IMR-90 (cell line): Measurements from ENCODE around the gene TNFRSF11A. TPM values are rescaled to one million over a fixed set of nuclear protein-coding genes. Genes with fewer than 3 reads are reported as not detected.

Source experiments
- ATAC-seq: fragments of 200-7000 bp; cut with Tn5 transposase; 2 replicates; pipeline ENCODE4 v1.9.1; 2020; ENCODE audit warnings: low read depth, mild to moderate bottlenecking, moderate library complexity
- BruUV-seq: library from RNA; stranded (reverse); fragments of 400-500 nt; replicated peaks from 2 replicates; lab custom pipeline; 2021; lab: Mats Ljungman, UMichigan
- CTCF ChIA-PET: fragments of 300-600 bp; formaldehyde crosslinking; extraction: SDS; loops from one replicate; lab custom pipeline; 2021; ENCODE audit warnings: antibody characterized with exemption; lab: Yijun Ruan, JAX
- POLR2A ChIA-PET: fragments of 300-600 bp; sonication (Branson Sonifier 250); formaldehyde crosslinking; loops from one replicate; lab custom pipeline; 2022; ENCODE audit warnings: antibody characterized with exemption; ENCODE audit not compliant: unreplicated experiment; lab: Charles Lee
- DNase-seq: peaks from one replicate; pipeline ENCODE4 v3.0.0; 2013
- H2AFZ ChIP-seq: replicated peaks from 2 replicates; pipeline ENCODE3; 2013; ENCODE audit warnings: low read length, mild to moderate bottlenecking; ENCODE audit not compliant: poor library complexity
- H2AK5ac ChIP-seq: 2 replicates; pipeline ENCODE4 v1.6.1; 2013; ENCODE audit warnings: low read depth, low read length, inconsistent platforms
- H2AK9ac ChIP-seq: replicated peaks from 2 replicates; pipeline ENCODE3; 2013; ENCODE audit warnings: mild to moderate bottlenecking, low read depth, low read length, moderate library complexity; ENCODE audit not compliant: poor library complexity
- H2BK120ac ChIP-seq: 2 replicates; pipeline ENCODE4 v1.6.1; 2013; ENCODE audit warnings: low read depth, low read length, inconsistent platforms
- H2BK15ac ChIP-seq: 3 replicates; pipeline ENCODE4 v1.6.1; 2013; ENCODE audit warnings: low read depth, low read length, inconsistent platforms
- H2BK20ac ChIP-seq: 2 replicates; pipeline ENCODE4 v1.6.1; 2013; ENCODE audit warnings: low read depth, mild to moderate bottlenecking, inconsistent platforms, low read length, moderate library complexity
- H2BK5ac ChIP-seq: 2 replicates; pipeline ENCODE4 v1.6.1; 2013; ENCODE audit warnings: mild to moderate bottlenecking, low read depth, low read length, inconsistent platforms; ENCODE audit not compliant: poor library complexity, severe bottlenecking
- H3K14ac ChIP-seq: replicated peaks from 2 replicates; pipeline ENCODE4 v1.6.1; 2013; ENCODE audit warnings: low read depth, low read length, inconsistent platforms
- H3K18ac ChIP-seq: 2 replicates; pipeline ENCODE4 v1.6.1; 2013; ENCODE audit warnings: low read depth, low read length, control low read depth
- H3K23ac ChIP-seq: 2 replicates; pipeline ENCODE4 v1.6.1; 2013; ENCODE audit warnings: low read depth, low read length, inconsistent platforms
- H3K27ac ChIP-seq: 2 replicates; pipeline ENCODE4 v1.5.1; 2013; ENCODE audit warnings: mild to moderate bottlenecking, control low read depth, low read length; ENCODE audit not compliant: insufficient read depth
- H3K27me3 ChIP-seq: 2 replicates; pipeline ENCODE4 v1.6.1; 2013; ENCODE audit warnings: low read length; ENCODE audit not compliant: control insufficient read depth, insufficient read depth
- H3K36me3 ChIP-seq: 2 replicates; pipeline ENCODE4 v1.6.1; 2013; ENCODE audit warnings: low read length, mixed read lengths; ENCODE audit not compliant: control insufficient read depth, insufficient read depth
- H3K4ac ChIP-seq: 2 replicates; pipeline ENCODE4 v1.6.1; 2013; ENCODE audit warnings: low read depth, low read length, inconsistent platforms
- H3K4me1 ChIP-seq: 2 replicates; pipeline ENCODE4 v1.6.1; 2013; ENCODE audit warnings: low read length, mixed read lengths; ENCODE audit not compliant: control insufficient read depth, insufficient read depth
- H3K4me2 ChIP-seq: 2 replicates; pipeline ENCODE4 v1.6.1; 2013; ENCODE audit warnings: low read depth, mild to moderate bottlenecking, control low read depth, low read length, moderate library complexity
- H3K4me3 ChIP-seq: 2 replicates; pipeline ENCODE4 v1.5.1; 2013; ENCODE audit warnings: low read depth, mild to moderate bottlenecking, control low read depth, low read length, moderate library complexity; ENCODE audit not compliant: insufficient read depth
- H3K56ac ChIP-seq: 2 replicates; pipeline ENCODE4 v1.6.1; 2013; ENCODE audit warnings: low read length, inconsistent platforms; ENCODE audit not compliant: insufficient read depth; ENCODE audit errors: extremely low read depth
- H3K79me1 ChIP-seq, 2 experiments: 2 replicates each; pipeline ENCODE4 v1.6.1; 2013; ENCODE audit warnings: low read length in 2 of 2, inconsistent platforms in 1 of 2, low read depth in 1 of 2
- H3K9ac ChIP-seq: 2 replicates; pipeline ENCODE4 v1.6.1; 2013; ENCODE audit warnings: low read depth, low read length, control low read depth
- H3K9me1 ChIP-seq: 2 replicates; pipeline ENCODE4 v1.6.1; 2013; ENCODE audit warnings: low read length, inconsistent platforms; ENCODE audit not compliant: insufficient read depth
- H3K9me3 ChIP-seq: 2 replicates; pipeline ENCODE4 v1.6.1; 2013; ENCODE audit warnings: low read length; ENCODE audit not compliant: control insufficient read depth, insufficient read depth
- H4K20me1 ChIP-seq: 2 replicates; pipeline ENCODE4 v1.6.1; 2013; ENCODE audit warnings: low read length, inconsistent platforms; ENCODE audit not compliant: insufficient read depth
- H4K5ac ChIP-seq: 2 replicates; pipeline ENCODE4 v1.6.1; 2013; ENCODE audit warnings: mild to moderate bottlenecking, low read depth, low read length, control low read depth
- H4K8ac ChIP-seq, 2 experiments: 2 replicates each; pipeline ENCODE4 v1.6.1; 2013; ENCODE audit warnings: low read depth in 2 of 2, low read length in 2 of 2, control low read depth in 1 of 2, inconsistent platforms in 1 of 2
- H4K91ac ChIP-seq: 2 replicates; pipeline ENCODE4 v1.6.1; 2013; ENCODE audit warnings: low read depth, low read length, inconsistent platforms; ENCODE audit not compliant: insufficient read depth
- NFE2L2 ChIP-seq: fragments of 150-350 bp; IDR thresholded peaks from 2 replicates; pipeline ENCODE4 v1.6.1; 2016; ENCODE audit warnings: low read depth, mild to moderate bottlenecking, low read length
- WGBS, 2 experiments: methylation state at CpG; one replicate each; pipeline versions ENCODE4 v1.1.5 to v1.1.7; 2013; ENCODE audit warnings: missing lambda C conversion rate in 2 of 2; ENCODE audit not compliant: insufficient read length in 1 of 2; ENCODE audit errors: extremely low coverage in 2 of 2; 5-methylcytosine and 5-hydroxymethylcytosine counted together
- dilution Hi-C: fragments of 300-500 bp; cut with HindIII; formaldehyde crosslinking; loops from one replicate; pipeline ENCODE4 v1.14.3; 2018; ENCODE audit warnings: low sequenced_read_pairs; ENCODE audit not compliant: unreplicated experiment
- in situ Hi-C: fragments of 300-500 bp; cut with MboI; formaldehyde crosslinking; loops from 3 replicates; pipeline ENCODE4 v1.14.3; 2019; ENCODE audit warnings: low sequenced_read_pairs, inconsistent platforms, mixed read lengths
- intact Hi-C: fragments of 100-400 bp; cut with micrococcal nuclease; formaldehyde crosslinking; loops from 2 replicates; pipeline ENCODE4 v1.10.0; 2022
- polyA plus RNA-seq, 3 experiments: library from polyadenylated mRNA; depleted of rRNA; stranded (reverse); fragments of >200 nt; gene quantifications; 2 replicates each; pipeline ENCODE4 v1.2.3, GENCODE V29; 2012; ENCODE audit warnings: low replicate concordance in 1 of 3
- total RNA-seq: library from RNA; depleted of rRNA; stranded (reverse); fragments of >200 nt; gene quantifications from 2 replicates; pipeline ENCODE4 v1.2.3, GENCODE V29; 2012
- TF ChIP-seq, protein P1 (sequence below): conservative IDR thresholded peaks from 2 replicates; pipeline ENCODE4 v1.5.1; 2012; ENCODE audit warnings: mild to moderate bottlenecking, low read depth, low read length, improper control_type of control experiment
- TF ChIP-seq, protein P2 (sequence below): fragments of 150-350 bp; IDR thresholded peaks from 2 replicates; pipeline ENCODE4 v1.6.1; 2017; ENCODE audit warnings: mild to moderate bottlenecking, antibody characterized with exemption, low read length, low read depth

Gene TNFRSF11A
- total and polyA plus RNA-seq, 2 of the 4 experiments (the other 2 are of a cell fraction): under 0.01 TPM; not detected in 1

DNA sequence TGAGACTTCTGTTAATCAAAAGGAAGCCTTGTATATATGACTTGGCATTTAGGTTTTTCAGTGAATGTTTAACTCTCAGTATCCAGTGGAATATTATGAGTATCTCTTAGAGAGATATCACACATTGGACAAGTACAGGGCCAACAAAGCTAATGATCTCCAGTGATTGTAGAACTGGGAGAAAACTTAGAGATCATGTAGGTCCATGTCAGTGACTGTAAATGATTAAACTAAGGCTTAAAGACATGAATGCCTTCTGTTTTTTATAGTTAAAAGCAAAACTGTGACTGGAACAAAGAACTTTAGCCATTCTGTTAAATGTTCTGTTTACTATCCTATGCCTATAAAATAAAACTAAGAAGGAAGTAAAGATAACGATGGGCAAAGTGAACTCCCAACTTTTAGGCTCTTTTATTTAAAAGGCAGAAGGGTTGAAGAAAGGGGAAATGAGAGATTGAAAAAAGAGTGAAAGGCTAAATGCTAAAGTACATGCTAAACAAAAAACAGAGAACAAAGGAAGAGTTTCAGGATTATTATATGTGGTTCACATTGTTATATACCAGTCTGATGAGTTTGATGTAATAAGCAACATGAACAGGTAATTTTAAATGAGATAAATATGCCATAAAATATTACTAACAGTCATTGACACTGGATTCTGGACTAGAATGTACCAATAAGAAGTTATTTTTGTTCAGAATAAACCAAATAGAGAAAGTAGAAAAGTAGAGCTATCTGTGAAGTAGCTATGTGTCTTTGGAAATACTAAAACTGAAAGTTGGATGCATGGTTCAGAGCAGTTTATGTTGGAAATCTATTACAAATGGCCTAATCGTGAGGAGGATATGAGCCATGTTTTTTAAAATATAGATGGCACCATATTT lies 37.1 kb upstream of the TNFRSF11A start:
- H3K9ac ChIP-seq: no peak overlapping the region
- no peak for ATAC-seq
- in situ Hi-C loops: loop anchor here (25.0 kb wide), 1 partner anchor 274 kb away; no protein-coding TSS in a partner anchor

More for the DNA sequence above, 37.1 kb upstream of the TNFRSF11A start:
- no peak overlapping the region for H3K56ac ChIP-seq
- peaks cover 7% of the 10 kb centered on the region for H3K36me3 ChIP-seq
- H3K9me1 ChIP-seq: peaks cover 5% of the 10 kb centered on the region; the same call in 1 of the 2 replicates
- H3K4me2 ChIP-seq: no peak overlapping the region
- no peak overlapping the region for H3K4ac ChIP-seq
- no peak overlapping the region for H3K14ac ChIP-seq
- H4K91ac ChIP-seq: no peak overlapping the region
- no peak overlapping the region for H2BK20ac ChIP-seq
- no CpG with 5 or more reads among the region's 2 CpGs for WGBS, 2 experiments
- no peak overlapping the region for H2AK5ac ChIP-seq
- intact Hi-C loops: no loop called here
- H4K8ac ChIP-seq: no peak overlapping the region
- no peak overlapping the region for H3K23ac ChIP-seq
- H4K5ac ChIP-seq: no peak overlapping the region
- H3K18ac ChIP-seq: no peak overlapping the region
- no peak overlapping the region for H3K27ac ChIP-seq
- no peak overlapping the region for H2BK120ac ChIP-seq
- H3K27me3 ChIP-seq: no peaks in the 10 kb centered on the region
- peaks cover 3 to 7% of the 10 kb centered on the region in 2 experiments; a peak in 1 of 4 replicates for H3K79me1 ChIP-seq
- ChIA-PET POLR2A (no interaction called here), CTCF (no interaction called here)
- H3K9me3 ChIP-seq: no peaks in the 10 kb centered on the region
- no peak overlapping the region for H3K4me3 ChIP-seq
- no TSS peak for BruUV-seq
- TF ChIP-seq, protein P1, sequence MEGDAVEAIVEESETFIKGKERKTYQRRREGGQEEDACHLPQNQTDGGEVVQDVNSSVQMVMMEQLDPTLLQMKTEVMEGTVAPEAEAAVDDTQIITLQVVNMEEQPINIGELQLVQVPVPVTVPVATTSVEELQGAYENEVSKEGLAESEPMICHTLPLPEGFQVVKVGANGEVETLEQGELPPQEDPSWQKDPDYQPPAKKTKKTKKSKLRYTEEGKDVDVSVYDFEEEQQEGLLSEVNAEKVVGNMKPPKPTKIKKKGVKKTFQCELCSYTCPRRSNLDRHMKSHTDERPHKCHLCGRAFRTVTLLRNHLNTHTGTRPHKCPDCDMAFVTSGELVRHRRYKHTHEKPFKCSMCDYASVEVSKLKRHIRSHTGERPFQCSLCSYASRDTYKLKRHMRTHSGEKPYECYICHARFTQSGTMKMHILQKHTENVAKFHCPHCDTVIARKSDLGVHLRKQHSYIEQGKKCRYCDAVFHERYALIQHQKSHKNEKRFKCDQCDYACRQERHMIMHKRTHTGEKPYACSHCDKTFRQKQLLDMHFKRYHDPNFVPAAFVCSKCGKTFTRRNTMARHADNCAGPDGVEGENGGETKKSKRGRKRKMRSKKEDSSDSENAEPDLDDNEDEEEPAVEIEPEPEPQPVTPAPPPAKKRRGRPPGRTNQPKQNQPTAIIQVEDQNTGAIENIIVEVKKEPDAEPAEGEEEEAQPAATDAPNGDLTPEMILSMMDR: no peak
- TF ChIP-seq NFE2L2: no peak
- TF ChIP-seq, protein P2, sequence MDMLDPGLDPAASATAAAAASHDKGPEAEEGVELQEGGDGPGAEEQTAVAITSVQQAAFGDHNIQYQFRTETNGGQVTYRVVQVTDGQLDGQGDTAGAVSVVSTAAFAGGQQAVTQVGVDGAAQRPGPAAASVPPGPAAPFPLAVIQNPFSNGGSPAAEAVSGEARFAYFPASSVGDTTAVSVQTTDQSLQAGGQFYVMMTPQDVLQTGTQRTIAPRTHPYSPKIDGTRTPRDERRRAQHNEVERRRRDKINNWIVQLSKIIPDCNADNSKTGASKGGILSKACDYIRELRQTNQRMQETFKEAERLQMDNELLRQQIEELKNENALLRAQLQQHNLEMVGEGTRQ: no peak
- H2AFZ ChIP-seq: no peak overlapping the region
- no peak overlapping the region for H2BK15ac ChIP-seq
- no peaks in the 10 kb centered on the region for H4K20me1 ChIP-seq
- H3K4me1 ChIP-seq: no peaks in the 10 kb centered on the region
- H2AK9ac ChIP-seq: no peak overlapping the region
- no peak overlapping the region for H2BK5ac ChIP-seq
- no peak for DNase-seq
- dilution Hi-C loops: no loop called here
